Stimulated activated CD4-positive, alpha-beta T cell treated with anti-CD3 and anti-CD28 coated beads, Interleukin-15, amount 100 ng/mL, for 1 hour (primary cell): ENCODE measurements around the gene SPEM1.

ENCODE experiments used
- DNase-seq, 2 donors: peaks; one replicate each; pipeline ENCODE4 v3.0.0-alpha.2; 2020; ENCODE audit warnings: low read depth in 1 of 2, low spot score in 1 of 2

The SPEM1 gene

GRCh38 chr17:7398612-7399011 lies 21.5 kb upstream of the SPEM1 start:
- no peak for DNase-seq

DNA sequence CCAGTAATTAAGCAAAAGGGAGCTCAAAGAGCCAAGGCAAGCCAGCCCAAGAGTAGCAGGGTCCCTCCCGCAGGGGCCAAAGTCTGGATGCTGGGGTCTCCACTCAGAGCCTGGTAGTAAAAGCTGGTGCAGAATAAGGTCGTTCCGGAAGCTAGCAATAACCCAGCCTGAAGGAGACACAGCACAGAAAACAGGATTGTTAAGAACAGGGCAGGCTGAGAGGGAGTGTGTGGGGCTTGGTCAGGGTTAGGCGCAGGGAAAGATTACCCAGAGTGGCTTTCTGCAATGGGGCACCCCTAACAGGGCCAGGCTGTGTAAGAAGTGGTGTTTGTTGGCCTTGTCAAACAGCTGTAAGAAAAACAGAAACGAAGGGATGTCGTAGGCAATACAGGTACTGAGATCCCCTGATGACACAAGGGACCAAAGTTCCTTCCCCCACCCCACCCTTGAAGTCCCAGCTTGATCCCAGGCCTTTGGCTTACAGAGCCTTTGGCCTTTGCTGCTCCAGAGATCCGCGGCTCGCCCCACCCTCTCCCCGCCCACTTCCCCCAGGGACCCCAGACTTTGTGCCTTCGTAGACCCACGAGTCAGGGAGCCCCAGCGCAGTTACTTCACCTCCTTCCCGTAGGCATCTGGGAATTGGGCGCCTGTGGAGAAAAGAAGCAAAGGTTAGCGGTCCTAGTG lies 16.9 kb upstream of the SPEM1 start:
- peak in 1 of 2 donors; percentile 23 for DNase-seq

DNA sequence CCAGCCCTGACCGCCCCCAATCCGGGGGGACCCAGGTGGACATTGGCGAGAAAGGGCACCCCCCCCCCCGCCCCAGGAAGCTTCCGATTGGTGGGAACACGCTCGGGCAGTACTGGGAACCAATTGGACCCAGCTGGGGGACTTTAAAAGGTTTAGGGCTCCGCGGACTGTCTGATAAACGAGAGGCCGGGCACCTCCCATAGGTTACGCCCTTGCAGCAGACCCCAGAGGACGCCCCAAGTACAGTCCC lies 16.5 kb upstream of the SPEM1 start:
- no peak for DNase-seq

- DNase-seq, result peak; percentile 86 to 88
Measured at GRCh38 chr17:7403977-7404736, 16.0 kb upstream of the SPEM1 start, which contains the start of gene TMEM256. TMEM256 (minus strand) TSS chr17:7404097; CDS start chr17:7404084, 13 bp downstream.

DNA sequence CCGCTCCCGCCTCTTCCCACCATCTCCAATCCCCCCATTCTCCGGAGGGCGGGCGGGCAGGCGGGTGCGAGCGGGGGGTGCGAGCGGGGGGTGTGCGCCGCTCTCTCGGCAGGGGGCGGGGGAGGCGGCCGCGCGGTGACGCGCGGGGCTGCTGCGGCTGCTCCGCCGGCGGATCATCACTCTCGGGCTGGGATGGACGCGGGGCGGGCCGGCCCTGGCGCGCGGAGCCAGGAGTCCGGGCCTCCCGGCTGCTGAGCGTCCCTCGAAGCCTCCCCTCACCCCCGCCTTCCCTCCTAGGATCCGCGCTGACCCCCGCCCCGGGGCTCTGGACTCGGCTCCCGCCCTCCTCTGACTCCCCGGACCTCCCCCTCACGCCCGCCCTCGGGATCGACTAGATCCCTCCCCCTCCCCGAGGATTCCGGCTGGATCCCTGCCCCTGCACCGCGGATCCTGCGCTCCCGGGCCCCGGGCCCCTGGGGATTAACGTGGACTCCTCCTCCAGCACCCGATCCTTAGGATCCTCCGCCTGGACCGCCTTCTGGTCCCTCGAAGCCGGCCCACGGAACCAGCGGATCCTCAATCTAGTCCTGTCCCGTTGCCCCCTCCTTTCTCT lies 15.3 kb upstream of the SPEM1 start:
- DNase-seq, result peak in 1 of 2 donors; percentile 59

- no peak for DNase-seq
Measured at GRCh38 chr17:7405350-7406234, 14.5 kb upstream of the SPEM1 start.

DNA sequence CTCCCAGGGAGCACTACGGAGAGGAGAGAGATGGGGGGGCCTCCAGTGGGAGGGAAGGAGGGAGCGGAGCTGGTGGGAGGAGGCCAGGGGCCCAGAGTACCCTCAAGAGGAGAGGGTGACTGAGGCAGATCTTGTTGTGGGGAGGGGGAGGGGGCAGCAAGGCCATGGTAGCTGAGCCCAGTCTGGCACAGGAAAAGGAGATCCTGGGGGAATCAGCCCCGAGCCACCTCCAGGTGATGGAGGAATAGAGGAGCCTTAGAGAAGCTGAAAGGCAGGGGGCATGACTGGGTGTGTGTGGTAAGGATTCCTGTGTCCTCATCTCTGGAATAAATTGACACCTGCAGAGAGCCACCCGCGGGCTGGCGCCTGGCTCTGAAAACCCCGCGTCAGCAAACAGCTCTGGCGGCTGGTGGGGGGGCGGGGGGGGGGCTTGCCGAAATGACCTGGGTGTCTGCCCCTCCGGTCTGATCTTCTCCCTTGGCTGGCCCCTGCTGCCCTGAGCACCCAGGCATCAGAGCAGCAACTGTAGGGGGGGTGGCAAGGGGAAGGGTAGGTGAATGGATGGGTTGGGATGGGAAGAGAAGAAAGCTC lies 13.8 kb upstream of the SPEM1 start:
- DNase-seq, result no peak

DNA sequence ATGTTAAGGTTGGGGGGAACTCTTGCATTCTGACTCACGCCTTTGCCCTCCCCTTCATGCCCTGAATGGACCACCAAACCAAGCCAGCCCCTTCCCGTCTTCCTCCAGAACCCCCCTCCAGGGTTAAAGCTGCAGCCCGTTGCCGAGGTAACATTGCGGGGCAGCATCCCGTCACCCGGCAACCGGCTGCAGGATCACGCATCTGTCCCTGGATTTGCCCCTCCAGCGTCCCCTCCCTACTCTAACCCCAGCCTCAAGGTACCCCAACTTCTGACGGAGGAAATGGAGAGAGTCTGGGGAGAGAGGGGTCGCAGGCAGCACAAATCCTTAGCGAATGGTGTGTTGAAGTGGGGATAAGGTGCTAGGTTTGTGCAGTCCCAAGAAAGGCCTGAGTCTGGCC lies 13.0 kb upstream of the SPEM1 start:
- no peak for DNase-seq

DNA sequence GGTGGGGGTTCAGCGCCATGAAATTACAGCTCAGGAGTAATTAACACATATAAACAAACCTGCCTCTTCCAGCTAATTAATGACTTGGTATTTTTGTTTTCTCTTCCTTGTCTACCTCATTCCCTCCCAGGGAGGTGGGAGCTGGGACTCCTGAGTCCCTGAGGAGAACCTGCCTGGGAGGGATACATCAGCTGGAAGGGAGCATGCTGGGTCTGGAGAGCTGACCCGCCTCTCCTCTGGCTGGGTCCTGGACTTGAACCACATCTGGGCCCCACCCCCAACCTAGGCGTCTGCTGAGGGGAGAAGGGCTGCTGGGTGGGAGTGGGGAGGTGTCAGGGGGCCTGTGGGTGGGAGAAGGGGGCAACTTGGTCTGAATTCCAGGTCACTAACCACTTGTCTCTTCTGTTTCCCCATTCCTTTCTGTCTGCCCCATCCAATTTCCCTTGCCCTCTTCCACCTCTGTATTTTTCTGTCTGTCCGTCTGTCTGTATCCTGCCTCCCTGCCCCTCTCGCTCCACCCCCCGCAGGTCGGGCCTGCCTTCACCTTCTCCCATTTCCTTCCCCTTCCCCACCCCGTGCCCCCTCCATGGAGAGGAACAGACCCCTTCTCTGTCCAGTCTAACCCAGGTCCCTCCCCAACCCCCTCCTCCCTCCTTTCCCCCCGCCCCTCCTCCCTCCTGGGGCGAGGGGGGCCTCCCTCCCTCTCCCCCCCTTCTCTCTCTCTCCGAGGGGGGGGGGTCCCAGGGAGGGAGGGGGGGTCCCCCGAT lies 12.5 kb upstream of the SPEM1 start, which contains the start of gene NLGN2:
NLGN2 (plus strand) TSS at position 361 of the 767 bp plus-strand sequence. CDS start 411 bp downstream, outside the sequence.
- no peak for DNase-seq

GRCh38 chr17:7408252-7408727 lies 11.8 kb upstream of the SPEM1 start:
- DNase-seq, result no peak

DNA sequence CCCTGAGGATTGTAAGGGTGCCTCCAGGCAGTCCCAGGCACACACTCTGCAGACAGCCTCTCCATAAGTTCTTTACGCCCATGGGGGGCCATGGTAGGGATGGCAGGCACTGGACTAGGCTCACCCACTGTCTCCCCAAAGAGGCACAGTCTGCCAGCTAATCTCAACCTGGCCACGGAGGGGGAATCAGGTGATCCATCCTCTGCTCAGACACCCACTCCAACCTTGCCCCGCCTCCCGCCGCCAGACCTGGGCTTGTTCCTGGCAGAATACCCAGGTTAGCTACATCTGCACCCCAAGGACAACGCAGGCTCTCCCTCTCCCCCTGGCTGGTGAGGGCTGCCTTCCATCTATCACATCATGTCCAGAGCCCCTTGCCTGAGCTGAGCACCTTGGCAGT lies 11.3 kb upstream of the SPEM1 start:
- no peak for DNase-seq

DNA sequence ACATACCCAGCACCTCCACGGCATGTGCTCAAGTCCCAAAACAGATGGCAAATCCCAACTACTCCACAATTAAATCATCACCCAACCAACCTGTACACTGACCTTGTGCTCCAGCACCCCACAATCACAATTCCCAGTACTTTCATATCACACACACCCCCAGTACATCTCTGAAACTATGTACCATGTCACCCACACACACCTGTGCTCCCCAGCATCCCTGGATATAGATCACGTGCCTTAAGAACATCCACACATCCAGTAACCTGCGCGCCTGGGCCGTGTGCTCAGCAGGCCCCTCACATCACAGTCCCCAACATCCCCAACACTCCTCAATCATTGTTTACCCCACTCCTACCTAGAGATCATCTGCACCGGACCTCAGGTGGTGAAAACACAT lies 10.4 kb upstream of the SPEM1 start:
- DNase-seq, result no peak

GRCh38 chr17:7410634-7411426 lies 9.3 kb upstream of the SPEM1 start:
- no peak for DNase-seq

- DNase-seq, result no peak
Measured at GRCh38 chr17:7411427-7411750, 8.7 kb upstream of the SPEM1 start.

- DNase-seq, result no peak
Measured at GRCh38 chr17:7413346-7413985, 6.7 kb upstream of the SPEM1 start.

GRCh38 chr17:7414837-7415236 lies 5.3 kb upstream of the SPEM1 start:
- DNase-seq, result no peak

GRCh38 chr17:7415784-7416183 lies 4.3 kb upstream of the SPEM1 start:
- DNase-seq, result no peak

GRCh38 chr17:7416323-7416722 lies 3.8 kb upstream of the SPEM1 start:
- DNase-seq, result no peak

- no peak for DNase-seq
Measured at GRCh38 chr17:7417056-7417655, 3.0 kb upstream of the SPEM1 start.
